HG02678 (cell line): Measurements from ENCODE around the gene PLD5.
"Not testable (repeated sequence)": the region's sequence is repeated elsewhere in the genome, so short reads cannot be mapped to it uniquely, and the experiment has no call there.

ENCODE experiments used
- ATAC-seq: cut with Tn5 transposase; IDR thresholded peaks from one replicate; pipeline ENCODE4 v1.9.1; 2021; ENCODE audit warnings: mild to moderate bottlenecking, moderate library complexity; ENCODE audit not compliant: unreplicated experiment

The PLD5 gene

GRCh38 chr1:242506724-242507123, 17.8 kb downstream of the PLD5 start:
- ATAC-seq: no peak

GRCh38 chr1:242489545-242489944, 35.0 kb downstream of the PLD5 start:
- no peak for ATAC-seq

GRCh38 chr1:242477944-242478343, 46.6 kb downstream of the PLD5 start:
- no peak for ATAC-seq

GRCh38 chr1:242470774-242471173, 53.7 kb downstream of the PLD5 start:
- ATAC-seq: no peak

GRCh38 chr1:242468784-242469183, 55.7 kb downstream of the PLD5 start:
- ATAC-seq: no peak

GRCh38 chr1:242467556-242468145, 56.8 kb downstream of the PLD5 start:
- peak; percentile 83 for ATAC-seq

- ATAC-seq: no peak
Observed at GRCh38 chr1:242462867-242463266, 61.6 kb downstream of the PLD5 start.

GRCh38 chr1:242459740-242460139, 64.8 kb downstream of the PLD5 start:
- ATAC-seq: not testable (repeated sequence)

GRCh38 chr1:242456726-242457269, 67.7 kb downstream of the PLD5 start:
- no peak for ATAC-seq

GRCh38 chr1:242455052-242455361, 69.5 kb downstream of the PLD5 start:
- peak; percentile 8 for ATAC-seq

GRCh38 chr1:242454262-242455051, 70.0 kb downstream of the PLD5 start:
- ATAC-seq: peak; percentile 59

GRCh38 chr1:242452573-242452972, 71.9 kb downstream of the PLD5 start:
- ATAC-seq: no peak

GRCh38 chr1:242449661-242450060, 74.8 kb downstream of the PLD5 start:
- ATAC-seq: no peak

GRCh38 chr1:242448910-242449645, 75.4 kb downstream of the PLD5 start:
- no peak for ATAC-seq

GRCh38 chr1:242447689-242448088, 76.8 kb downstream of the PLD5 start:
- ATAC-seq: no peak

GRCh38 chr1:242440757-242441156, 83.7 kb downstream of the PLD5 start:
- no peak for ATAC-seq

GRCh38 chr1:242435200-242435599, 89.3 kb downstream of the PLD5 start:
- no peak for ATAC-seq

GRCh38 chr1:242432491-242433095, 91.9 kb downstream of the PLD5 start:
- no peak for ATAC-seq

GRCh38 chr1:242431786-242432185, 92.7 kb downstream of the PLD5 start:
- no peak for ATAC-seq

- ATAC-seq: no peak
Observed at GRCh38 chr1:242430956-242431355, 93.5 kb downstream of the PLD5 start.
